Activated naive CD8-positive, alpha-beta T cell (primary cell): ENCODE data around the gene BANP.
"Not testable (repeated sequence)": the region's sequence is repeated elsewhere in the genome, so short reads cannot be mapped to it uniquely, and the experiment has no call there.

Source experiments
- H3K27ac Mint-ChIP-seq: one replicate; pipeline ENCODE4 v1.8.0; 2021; ENCODE audit warnings: mixed read lengths
- H3K27me3 Mint-ChIP-seq: one replicate; pipeline ENCODE4 v1.8.0; 2021; ENCODE audit warnings: mixed read lengths
- H3K36me3 Mint-ChIP-seq: one replicate; pipeline ENCODE4 v1.8.0; 2021; ENCODE audit warnings: mixed read lengths
- H3K4me1 Mint-ChIP-seq: one replicate; pipeline ENCODE4 v1.8.0; 2021; ENCODE audit warnings: low read depth, mixed read lengths
- H3K4me3 Mint-ChIP-seq: one replicate; pipeline ENCODE4 v1.8.0; 2021; ENCODE audit warnings: mild to moderate bottlenecking, mixed read lengths
- H3K9me3 Mint-ChIP-seq: one replicate; pipeline ENCODE4 v1.8.0; 2021; ENCODE audit warnings: low read depth, mixed read lengths

The BANP gene

DNA sequence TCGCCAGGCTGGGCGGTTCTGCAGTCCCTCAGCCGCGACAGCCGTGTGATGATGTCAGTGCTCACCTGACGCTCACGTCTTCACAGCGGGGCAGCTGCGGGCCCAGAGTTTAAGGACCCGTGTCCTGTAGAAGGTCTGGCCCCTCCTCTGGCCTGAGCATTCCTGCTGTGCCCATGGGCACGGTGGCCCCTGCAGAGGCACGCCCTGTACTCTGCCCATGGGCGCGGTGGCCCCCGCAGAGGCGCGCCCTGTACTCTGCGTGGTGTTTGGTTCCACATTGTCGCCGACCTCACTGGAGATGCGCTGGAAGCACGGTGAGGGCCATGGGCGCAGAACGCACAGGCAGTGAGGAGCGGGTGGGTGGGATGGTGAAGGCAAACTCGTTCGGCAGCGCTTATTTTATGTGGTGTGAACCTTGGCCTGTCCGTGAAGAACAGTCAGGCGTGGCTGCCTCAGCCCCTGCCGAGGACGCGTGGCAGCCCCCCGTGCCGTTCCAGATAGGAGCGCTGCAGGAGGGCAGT lies 122.0 kb downstream of the BANP start:
- Mint-ChIP-seq H3K27ac (no peak overlapping the region), H3K36me3 (peaks cover 9% of the 10 kb centered on the region), H3K4me3 (no peak overlapping the region), H3K9me3 (no peaks in the 10 kb centered on the region), H3K4me1 (no peaks in the 10 kb centered on the region), H3K27me3 (no peaks in the 10 kb centered on the region)

DNA sequence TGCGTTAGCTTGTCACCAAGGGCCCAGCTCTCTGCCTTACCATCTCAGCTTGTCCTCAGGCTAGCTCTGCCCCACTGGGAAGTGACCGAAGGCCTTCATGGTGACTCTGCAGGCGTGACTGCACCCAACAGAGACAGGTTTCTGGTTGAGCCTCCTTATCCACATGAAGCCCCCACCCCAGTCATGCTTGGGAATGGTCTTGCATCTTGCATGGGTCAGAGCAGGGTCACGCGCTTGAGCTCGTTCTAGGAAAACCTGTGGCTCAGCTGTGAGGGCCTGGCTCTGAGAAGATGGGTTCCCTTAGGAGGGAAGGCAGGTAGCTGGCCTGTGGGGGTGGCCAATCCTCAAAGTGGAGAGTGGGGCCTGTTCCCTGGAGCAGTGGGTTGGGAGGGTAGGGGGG lies 122.8 kb downstream of the BANP start:
- Mint-ChIP-seq H3K36me3 (peaks cover 14% of the 10 kb centered on the region), H3K4me3 (no peak overlapping the region), H3K4me1 (no peaks in the 10 kb centered on the region)

DNA sequence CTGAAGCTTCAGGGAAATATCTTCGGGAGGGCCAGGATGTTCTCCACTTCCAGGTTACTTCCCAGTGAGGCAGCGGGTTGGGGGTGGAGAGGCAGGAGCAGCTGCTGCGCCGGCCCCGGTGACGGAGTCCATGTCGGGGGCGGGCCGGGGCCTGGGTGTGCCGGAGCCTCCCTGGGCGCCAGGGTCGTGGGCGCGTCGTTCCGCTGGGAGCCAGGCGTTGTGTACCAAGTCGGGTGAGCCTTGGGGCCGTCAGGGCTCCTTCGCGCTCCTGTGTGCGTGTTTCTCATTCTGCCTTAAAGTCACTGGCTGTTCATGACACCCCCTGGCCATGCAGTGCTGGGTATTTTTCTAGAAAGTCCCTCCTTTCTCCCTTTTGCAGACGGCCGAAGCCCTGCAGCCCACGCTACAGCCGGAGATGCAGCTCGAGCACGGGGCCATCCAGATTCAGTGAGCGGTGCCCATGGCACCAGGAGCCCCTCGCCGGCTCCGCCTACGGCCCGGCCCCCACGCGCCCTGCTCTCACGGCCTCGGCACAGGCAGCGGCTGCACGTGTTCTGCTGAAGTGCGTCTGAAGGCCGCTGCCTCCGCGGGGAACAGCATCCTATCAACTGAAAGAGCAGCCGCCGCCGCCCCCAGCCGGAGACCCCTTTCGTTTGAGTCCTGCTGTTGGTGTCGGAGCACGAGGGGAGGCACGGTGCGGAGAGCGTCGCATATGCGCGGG lies 125.1 kb downstream of the BANP start:
- Mint-ChIP-seq H3K4me3 (no peak overlapping the region), H3K27me3 (no peaks in the 10 kb centered on the region), H3K4me1 (no peaks in the 10 kb centered on the region), H3K9me3 (no peaks in the 10 kb centered on the region), H3K36me3 (peaks cover 16% of the 10 kb centered on the region), H3K27ac (no peak overlapping the region)

More for the DNA sequence above, 122.8 kb downstream of the BANP start:
- Mint-ChIP-seq H3K27me3 (no peaks in the 10 kb centered on the region), H3K9me3 (no peaks in the 10 kb centered on the region), H3K27ac (no peak overlapping the region)

DNA sequence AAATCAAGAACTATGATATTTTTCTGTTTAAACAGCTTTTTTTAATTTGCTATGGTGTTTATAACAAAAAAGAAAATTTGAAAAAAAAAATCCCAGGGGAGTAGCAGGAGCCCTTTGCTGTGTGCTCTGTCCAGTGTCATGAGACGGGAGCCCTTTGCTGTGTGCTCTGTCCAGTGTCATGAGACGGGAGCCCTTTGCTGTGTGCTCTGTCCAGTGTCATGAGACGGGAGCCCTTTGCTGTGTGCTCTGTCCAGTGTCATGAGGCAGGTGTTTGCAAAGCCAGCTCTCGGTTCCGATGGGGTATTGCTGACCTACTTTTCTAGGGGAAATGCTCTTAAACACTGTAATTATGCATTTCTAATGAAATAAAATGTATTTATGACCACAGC lies 125.7 kb downstream of the BANP start:
- H3K4me3 Mint-ChIP-seq, H3K27ac Mint-ChIP-seq, H3K4me1 Mint-ChIP-seq, H3K27me3 Mint-ChIP-seq, H3K9me3 Mint-ChIP-seq: not testable (repeated sequence)
- H3K36me3 Mint-ChIP-seq, result peaks cover 16% of the 10 kb centered on the region

DNA sequence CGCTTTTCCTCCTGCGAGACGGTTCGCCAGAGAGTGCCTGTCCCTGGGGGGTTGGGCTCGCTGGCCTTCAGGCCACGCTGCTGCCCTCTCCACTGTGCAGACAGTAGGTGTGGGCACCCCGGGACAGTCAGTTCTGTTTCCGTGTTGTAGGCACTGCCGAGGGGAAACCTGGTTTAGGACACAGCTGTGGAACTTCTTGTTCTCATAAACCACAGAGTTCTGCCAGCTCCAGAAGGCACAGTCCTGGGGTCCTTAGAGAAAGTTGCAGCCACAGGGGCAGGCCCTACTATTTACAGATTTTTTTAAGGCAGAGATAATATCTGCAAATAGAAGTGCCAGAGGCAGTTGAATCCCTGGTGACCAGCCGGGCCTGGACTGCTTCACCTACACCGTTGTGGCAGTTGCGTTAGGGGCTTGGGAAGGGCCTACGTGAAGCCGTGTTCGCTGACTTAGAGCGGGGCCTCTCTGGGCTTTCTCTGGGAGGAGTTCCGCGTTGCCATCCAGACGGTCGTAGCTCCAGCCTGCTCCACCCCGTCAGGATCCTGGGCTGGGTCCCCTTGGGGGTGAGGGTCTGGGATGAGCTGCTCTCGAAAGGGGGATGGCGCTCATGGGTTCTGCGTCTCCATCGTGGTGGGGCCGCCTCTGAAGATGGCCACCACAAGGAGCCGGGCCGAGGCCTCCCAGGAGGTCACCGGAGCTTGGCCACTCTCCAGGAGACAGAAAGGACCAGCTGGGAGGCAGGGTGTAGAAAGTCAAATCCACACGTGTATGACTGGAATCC lies 126.3 kb downstream of the BANP start:
- Mint-ChIP-seq H3K36me3 (peaks cover 16% of the 10 kb centered on the region), H3K4me3 (no peak overlapping the region), H3K27me3 (no peaks in the 10 kb centered on the region), H3K9me3 (no peaks in the 10 kb centered on the region), H3K27ac (no peak overlapping the region), H3K4me1 (no peaks in the 10 kb centered on the region)

DNA sequence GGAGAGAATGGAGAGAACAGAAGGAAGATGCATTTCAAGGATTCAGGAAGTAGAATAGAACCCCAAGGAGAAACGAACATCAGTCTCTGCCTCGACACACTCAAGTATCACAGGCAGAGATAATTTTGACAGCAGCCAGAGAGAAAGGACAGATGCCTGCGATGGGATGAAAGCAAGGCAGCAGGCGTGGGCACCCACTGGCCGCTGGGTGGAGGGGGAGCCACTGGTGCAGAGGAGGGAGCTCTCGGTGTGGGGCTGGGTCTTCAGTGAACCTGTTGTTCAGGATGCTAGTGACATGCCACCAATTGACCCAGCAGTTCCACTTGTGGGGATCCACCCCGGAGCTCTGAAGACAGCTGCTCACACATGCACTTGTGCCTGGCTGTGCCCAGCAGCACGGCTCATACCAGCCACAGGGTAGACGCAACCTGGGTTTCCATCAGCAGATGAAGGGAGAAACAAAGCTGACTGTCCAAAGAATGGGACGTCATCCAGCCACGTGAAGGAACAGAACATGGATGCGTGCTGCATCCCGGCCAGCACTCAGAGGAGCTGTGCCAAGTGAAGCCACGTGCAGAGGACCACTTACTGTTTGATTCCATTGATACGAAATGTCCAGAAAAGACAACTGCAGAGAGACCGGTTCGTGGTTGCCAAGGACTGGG lies 127.0 kb downstream of the BANP start:
- Mint-ChIP-seq H3K27ac (no peak overlapping the region), H3K9me3 (no peaks in the 10 kb centered on the region), H3K4me3 (no peak overlapping the region), H3K4me1 (no peaks in the 10 kb centered on the region), H3K27me3 (no peaks in the 10 kb centered on the region), H3K36me3 (peaks cover 16% of the 10 kb centered on the region)

DNA sequence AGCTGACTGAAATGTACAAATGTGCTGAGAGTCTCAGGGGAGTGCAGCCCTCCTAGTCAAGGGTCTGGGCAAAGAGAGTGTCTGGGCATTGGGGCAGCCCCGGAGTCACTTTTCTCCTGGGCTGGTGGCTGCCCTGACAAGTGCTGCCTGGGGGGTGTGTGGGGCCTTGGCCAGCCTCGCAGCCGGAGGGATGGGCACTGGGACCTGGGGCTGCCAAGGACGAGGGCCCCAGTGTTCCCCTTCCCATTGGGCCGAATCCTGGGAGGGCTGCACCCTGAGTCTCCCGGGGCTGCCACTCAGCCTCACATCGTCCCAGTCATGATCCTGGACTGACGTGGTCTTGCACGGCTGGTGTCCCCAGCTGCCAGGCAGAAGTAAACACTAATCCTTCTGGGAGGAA lies 132.3 kb downstream of the BANP start:
- no peak overlapping the region for H3K4me3 Mint-ChIP-seq
- peaks cover 9% of the 10 kb centered on the region for H3K36me3 Mint-ChIP-seq
- no peaks in the 10 kb centered on the region for H3K4me1 Mint-ChIP-seq
- H3K27me3 Mint-ChIP-seq, result no peaks in the 10 kb centered on the region
- H3K27ac Mint-ChIP-seq, result no peak overlapping the region
- no peaks in the 10 kb centered on the region for H3K9me3 Mint-ChIP-seq

DNA sequence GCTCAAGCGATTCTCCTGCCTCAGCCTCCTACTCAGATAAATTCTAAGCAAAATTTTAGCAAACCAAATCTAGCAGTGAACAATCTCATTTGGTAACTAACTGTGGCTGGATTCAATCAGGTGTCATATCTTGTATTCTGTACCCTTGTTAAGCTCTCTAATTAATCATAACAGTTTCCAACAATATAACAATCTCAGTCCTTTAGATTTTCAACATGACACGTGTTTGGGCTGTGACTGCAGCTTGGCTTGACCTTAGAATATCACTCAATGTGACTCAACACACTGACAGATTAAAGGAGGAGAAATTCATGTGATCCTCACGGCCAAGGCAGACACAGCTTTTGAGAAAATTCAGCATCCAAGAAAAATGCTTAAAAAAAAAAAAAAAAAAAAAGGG lies 133.6 kb downstream of the BANP start:
- H3K27ac Mint-ChIP-seq, result no peak overlapping the region
- no peak overlapping the region for H3K4me3 Mint-ChIP-seq
- peaks cover 5% of the 10 kb centered on the region for H3K36me3 Mint-ChIP-seq
- no peaks in the 10 kb centered on the region for H3K4me1 Mint-ChIP-seq
- H3K9me3 Mint-ChIP-seq, result no peaks in the 10 kb centered on the region
- no peaks in the 10 kb centered on the region for H3K27me3 Mint-ChIP-seq

DNA sequence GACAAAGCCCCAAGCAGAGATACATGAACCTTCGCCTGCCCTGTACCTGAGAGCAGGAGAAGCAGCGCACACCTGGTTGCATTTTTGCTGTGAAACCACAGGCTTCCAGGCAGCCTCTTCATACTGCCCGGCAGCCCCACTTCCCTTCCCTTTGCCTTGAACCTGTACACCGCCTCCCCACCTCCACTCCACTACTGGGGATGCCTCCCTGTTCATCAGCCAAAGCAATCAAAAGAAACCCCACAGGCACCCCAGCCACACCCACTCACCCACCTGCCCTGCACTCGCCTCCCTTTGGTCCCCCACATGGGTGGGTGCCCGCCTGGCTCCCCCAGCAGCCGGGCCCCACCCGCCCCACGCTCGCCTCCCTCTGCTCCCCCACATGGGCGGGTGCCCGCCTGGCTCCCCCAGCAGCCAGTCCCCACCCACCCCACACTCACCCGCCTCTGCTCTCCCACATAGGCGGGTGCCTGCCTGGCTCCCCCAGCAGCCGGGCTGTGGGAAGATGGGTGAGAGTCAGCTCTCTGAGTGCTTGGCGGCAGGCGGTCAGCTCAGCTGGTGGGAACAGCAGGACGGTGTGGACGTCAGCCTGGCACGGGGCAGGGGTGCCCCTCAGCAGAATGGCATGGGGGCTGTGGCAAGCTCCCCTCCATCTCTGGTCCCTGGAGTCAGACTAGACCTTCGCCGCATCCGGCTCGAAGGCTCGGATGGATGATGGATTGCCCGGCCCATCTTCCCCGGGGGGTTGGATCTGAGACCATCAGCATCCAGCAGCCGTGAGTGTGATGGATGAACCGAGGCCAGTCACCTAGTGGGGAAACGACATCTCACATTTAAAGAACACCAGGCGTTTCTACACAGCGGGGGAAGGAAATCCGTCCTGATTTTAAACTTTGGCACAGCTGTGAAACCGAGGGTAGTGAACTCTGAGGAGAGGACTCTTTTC lies 135.6 kb downstream of the BANP start:
- H3K4me3 Mint-ChIP-seq, result no peak overlapping the region
- H3K27ac Mint-ChIP-seq, result no peak overlapping the region
- no peaks in the 10 kb centered on the region for H3K36me3 Mint-ChIP-seq
- no peaks in the 10 kb centered on the region for H3K4me1 Mint-ChIP-seq
- H3K27me3 Mint-ChIP-seq, result no peaks in the 10 kb centered on the region
- H3K9me3 Mint-ChIP-seq, result no peaks in the 10 kb centered on the region

DNA sequence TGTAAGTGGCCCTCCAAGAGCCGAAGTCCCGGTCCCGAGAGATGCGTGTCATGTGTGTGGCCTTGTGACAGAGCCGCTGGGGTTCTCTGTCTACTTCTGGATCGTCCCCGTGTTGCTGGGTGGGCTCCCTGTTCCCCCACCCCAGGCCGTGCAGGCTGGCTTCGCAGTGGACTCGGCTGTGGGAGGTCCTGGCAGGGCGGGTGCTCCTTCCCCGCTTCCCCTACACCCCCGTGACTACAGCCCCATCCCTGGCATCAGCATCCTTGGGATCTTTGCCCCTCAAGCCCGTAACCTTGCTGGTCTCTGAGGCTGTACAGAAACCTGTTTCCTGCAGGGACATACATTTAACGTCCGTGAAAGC lies 136.3 kb downstream of the BANP start:
- Mint-ChIP-seq H3K27ac (no peak overlapping the region), H3K4me1 (no peaks in the 10 kb centered on the region), H3K4me3 (no peak overlapping the region), H3K36me3 (no peaks in the 10 kb centered on the region), H3K9me3 (no peaks in the 10 kb centered on the region), H3K27me3 (no peaks in the 10 kb centered on the region)

DNA sequence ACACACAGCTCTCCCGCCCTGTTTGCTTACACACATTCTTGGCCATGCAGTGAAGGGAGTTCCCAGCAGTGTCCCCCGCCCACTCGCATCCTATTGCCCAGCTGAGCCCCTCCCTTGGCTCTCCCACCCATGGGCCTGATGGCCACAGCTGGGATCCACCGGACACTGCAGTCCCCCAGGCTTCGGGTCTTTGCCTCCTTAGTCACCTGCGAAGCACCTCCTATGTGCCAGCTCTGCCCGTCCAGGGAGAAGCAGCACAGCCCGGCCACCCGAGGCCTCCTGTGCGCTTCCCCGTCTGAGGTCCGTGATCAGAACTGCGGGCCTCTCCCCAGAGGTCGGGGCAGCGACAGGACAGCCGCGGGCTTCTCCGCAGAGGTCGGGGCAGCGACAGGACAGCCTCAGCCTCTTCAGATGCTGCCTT lies 136.9 kb downstream of the BANP start:
- Mint-ChIP-seq H3K36me3 (no peaks in the 10 kb centered on the region), H3K4me3 (no peak overlapping the region), H3K4me1 (no peaks in the 10 kb centered on the region), H3K27me3 (no peaks in the 10 kb centered on the region), H3K9me3 (no peaks in the 10 kb centered on the region), H3K27ac (no peak overlapping the region)

DNA sequence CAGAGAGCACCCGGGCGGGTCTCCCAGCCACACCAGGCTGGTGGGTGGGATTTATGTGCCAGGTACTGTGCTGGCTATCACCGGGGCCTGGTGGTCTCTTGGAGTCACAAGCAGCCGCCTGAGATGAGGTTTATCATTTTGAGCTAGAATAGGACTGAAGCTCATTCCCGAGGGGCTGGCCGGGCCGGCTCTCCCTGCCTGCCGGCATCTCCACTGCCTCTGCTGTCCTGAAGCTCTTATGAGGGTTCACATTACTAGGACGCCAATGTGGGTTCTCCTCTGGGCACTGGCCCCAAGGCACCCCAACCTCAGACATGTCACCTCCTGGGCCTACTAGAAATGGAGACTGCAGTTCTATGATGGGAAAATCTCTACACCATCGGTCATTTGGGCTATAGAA lies 137.4 kb downstream of the BANP start:
- H3K9me3 Mint-ChIP-seq, H3K4me3 Mint-ChIP-seq: not testable (repeated sequence)

DNA sequence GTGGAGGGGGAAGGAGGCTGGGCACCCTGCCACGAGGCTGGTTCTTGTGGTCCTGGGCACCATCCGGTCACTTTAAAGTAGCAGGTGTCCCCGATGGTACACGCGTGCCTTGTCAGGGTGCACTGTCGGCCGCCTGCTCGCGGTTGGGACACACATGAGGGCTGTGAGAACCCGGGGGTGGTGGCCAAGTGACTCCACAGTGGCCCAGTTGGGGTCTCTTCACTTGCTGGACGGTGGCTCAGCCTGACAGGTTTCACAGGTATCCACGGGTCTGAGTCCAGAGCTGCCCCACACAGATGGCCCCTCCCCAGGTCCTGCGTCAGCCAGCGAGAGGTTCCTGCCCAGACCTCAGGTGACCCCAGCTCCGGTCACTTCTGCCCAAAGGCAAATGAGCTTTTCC lies 137.8 kb downstream of the BANP start:
- not testable (repeated sequence) for H3K27ac Mint-ChIP-seq, H3K9me3 Mint-ChIP-seq, H3K27me3 Mint-ChIP-seq, H3K36me3 Mint-ChIP-seq, H3K4me3 Mint-ChIP-seq, H3K4me1 Mint-ChIP-seq

More for the DNA sequence above, 137.4 kb downstream of the BANP start:
- not testable (repeated sequence) for H3K4me1 Mint-ChIP-seq, H3K36me3 Mint-ChIP-seq, H3K27me3 Mint-ChIP-seq, H3K27ac Mint-ChIP-seq

DNA sequence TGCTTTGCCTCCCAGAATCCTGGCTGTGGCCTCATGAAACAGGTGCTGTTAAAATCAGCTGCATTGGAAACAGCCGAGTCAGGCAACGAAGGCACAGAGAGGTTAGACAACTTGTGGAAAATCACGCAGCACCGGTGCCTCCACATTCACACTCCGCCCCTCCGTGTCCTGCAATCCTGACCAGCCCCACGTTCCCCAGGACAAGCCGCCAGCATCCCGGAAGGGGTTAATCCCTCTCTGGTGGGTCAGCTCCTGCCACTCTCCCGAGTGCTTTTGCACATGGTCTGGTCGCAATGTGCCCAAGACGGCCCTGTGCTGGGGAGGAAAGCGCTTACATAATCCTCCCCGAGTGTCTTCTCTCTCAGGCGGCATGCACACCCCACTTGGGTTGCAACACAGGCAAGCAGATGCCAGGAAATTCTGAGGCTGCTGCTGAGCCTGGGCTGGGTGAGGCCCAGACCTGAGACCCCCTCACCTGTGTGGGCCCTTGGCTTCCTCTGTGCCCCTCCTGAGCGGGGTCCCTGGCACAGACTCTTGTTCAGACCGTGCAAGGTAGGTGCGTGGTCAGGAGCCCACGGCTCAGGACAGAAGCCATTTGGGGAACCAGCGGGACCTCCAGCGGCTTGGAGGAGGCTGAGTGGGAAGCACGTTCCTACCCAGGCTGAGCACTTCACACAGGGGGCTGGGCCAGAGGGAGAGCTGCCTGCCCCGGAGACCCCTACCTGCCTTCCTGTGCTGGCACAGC lies 138.6 kb downstream of the BANP start:
- H3K27ac Mint-ChIP-seq, H3K4me1 Mint-ChIP-seq, H3K27me3 Mint-ChIP-seq, H3K9me3 Mint-ChIP-seq, H3K36me3 Mint-ChIP-seq, H3K4me3 Mint-ChIP-seq: not testable (repeated sequence)
